Hepatocyte (in vitro differentiated cells): ENCODE data around the gene ITPKB. TPM values are rescaled to one million over a fixed set of nuclear protein-coding genes. Genes with fewer than 3 reads are reported as not detected.
"Not testable (repeated sequence)": the region's sequence is repeated elsewhere in the genome, so short reads cannot be mapped to it uniquely, and the experiment has no call there.

Source experiments
- DNase-seq: peaks from one replicate; pipeline ENCODE4 v3.0.0-alpha.2; 2016; ENCODE audit warnings: low spot score
- H2AFZ ChIP-seq: fragments of 200-600 bp; sonication (generic); 2 replicates; pipeline ENCODE4 v1.6.0; 2016; ENCODE audit warnings: antibody characterized with exemption, mild to moderate bottlenecking
- H3K27ac ChIP-seq: fragments of 200-600 bp; sonication (generic); 2 replicates; pipeline ENCODE4 v1.5.1; 2016; ENCODE audit warnings: mild to moderate bottlenecking
- H3K27me3 ChIP-seq: fragments of 200-600 bp; sonication (generic); 2 replicates; pipeline ENCODE4 v1.6.1; 2016
- H3K36me3 ChIP-seq: fragments of 200-600 bp; sonication (generic); replicated peaks from 2 replicates; pipeline ENCODE4 v1.5.1; 2016; ENCODE audit warnings: low read depth; ENCODE audit not compliant: insufficient read depth
- H3K4me1 ChIP-seq: fragments of 200-600 bp; sonication (generic); 2 replicates; pipeline ENCODE4 v1.5.1; 2016; ENCODE audit warnings: mild to moderate bottlenecking, moderate library complexity; ENCODE audit not compliant: insufficient read depth
- H3K4me2 ChIP-seq: fragments of 200-600 bp; sonication (generic); 2 replicates; pipeline ENCODE4 v1.6.0; 2016
- H3K4me3 ChIP-seq: fragments of 200-600 bp; sonication (generic); 2 replicates; pipeline ENCODE4 v1.5.1; 2016; ENCODE audit warnings: mild to moderate bottlenecking
- H3K79me2 ChIP-seq: fragments of 200-600 bp; sonication (generic); 2 replicates; pipeline ENCODE4 v1.6.0; 2017; ENCODE audit warnings: mild to moderate bottlenecking
- H3K9me2 ChIP-seq: fragments of 200-600 bp; sonication (generic); replicated peaks from 2 replicates; pipeline ENCODE4 v1.6.0; 2017; ENCODE audit warnings: mild to moderate bottlenecking; ENCODE audit not compliant: insufficient read depth
- H3K9me3 ChIP-seq: fragments of 200-600 bp; sonication (generic); 2 replicates; pipeline ENCODE4 v1.5.1; 2016; ENCODE audit warnings: low read depth, mild to moderate bottlenecking
- H4K20me1 ChIP-seq: fragments of 200-600 bp; sonication (generic); 2 replicates; pipeline ENCODE4 v1.6.0; 2016; ENCODE audit warnings: mild to moderate bottlenecking; ENCODE audit not compliant: insufficient read depth, poor library complexity, severe bottlenecking
- EZH2 ChIP-seq: fragments of 200-600 bp; sonication (generic); IDR thresholded peaks from 2 replicates; pipeline ENCODE4 v1.6.1; 2016; ENCODE audit warnings: antibody characterized with exemption, mild to moderate bottlenecking, borderline replicate concordance
- EZH2phosphoT487 ChIP-seq: fragments of 200-600 bp; sonication (generic); IDR thresholded peaks from one replicate; pipeline ENCODE4 v1.6.1; 2018; ENCODE audit warnings: antibody characterized with exemption, mild to moderate bottlenecking, low read depth, moderate library complexity; ENCODE audit not compliant: unreplicated experiment, severe bottlenecking
- WGBS: methylation state at CpG from one replicate; pipeline ENCODE4 v1.1.6; 2016; ENCODE audit warnings: low lambda C conversion rate; ENCODE audit errors: missing lambda C conversion rate; 5-methylcytosine and 5-hydroxymethylcytosine counted together
- polyA plus RNA-seq: library from polyadenylated mRNA; unstranded; fragments of >200 nt; fragmentation: Nextera tagmentation; extraction: Ambion mirVana; gene quantifications from 2 replicates; pipeline ENCODE4 v1.2.1, GENCODE V29; 2016
- total RNA-seq: library from RNA; depleted of rRNA; stranded (reverse); fragments of >200 nt; gene quantifications from 2 replicates; pipeline ENCODE4 v1.2.3, GENCODE V29; 2014
- TF ChIP-seq, protein P1 (sequence below): fragments of 200-600 bp; sonication (generic); IDR thresholded peaks from 2 replicates; pipeline ENCODE4 v1.5.1; 2016; ENCODE audit warnings: antibody characterized with exemption, mild to moderate bottlenecking; ENCODE audit not compliant: poor library complexity

The ITPKB gene
- total and polyA plus RNA-seq, 2 experiments from 2014 or later = 11.0 to 13.8 TPM

GRCh38 chr1:226618380-226618779 lies 120.7 kb downstream of the ITPKB start:
- Histone ChIP-seq H3K27ac (no peak overlapping the region), H3K9me2 (no peaks in the 10 kb centered on the region), H3K9me3 (no peaks in the 10 kb centered on the region), H3K4me1 (no peaks in the 10 kb centered on the region), H4K20me1 (no peaks in the 10 kb centered on the region), H3K79me2 (no peaks in the 10 kb centered on the region), H2AFZ (no peak overlapping the region), H3K4me3 (no peak overlapping the region), H3K27me3 (no peaks in the 10 kb centered on the region), H3K36me3 (no peaks in the 10 kb centered on the region), H3K4me2 (no peak overlapping the region)
- no peak for DNase-seq
- 75% methylated on average over 5 of the region's 5 CpGs for WGBS
- TF ChIP-seq, protein P1, sequence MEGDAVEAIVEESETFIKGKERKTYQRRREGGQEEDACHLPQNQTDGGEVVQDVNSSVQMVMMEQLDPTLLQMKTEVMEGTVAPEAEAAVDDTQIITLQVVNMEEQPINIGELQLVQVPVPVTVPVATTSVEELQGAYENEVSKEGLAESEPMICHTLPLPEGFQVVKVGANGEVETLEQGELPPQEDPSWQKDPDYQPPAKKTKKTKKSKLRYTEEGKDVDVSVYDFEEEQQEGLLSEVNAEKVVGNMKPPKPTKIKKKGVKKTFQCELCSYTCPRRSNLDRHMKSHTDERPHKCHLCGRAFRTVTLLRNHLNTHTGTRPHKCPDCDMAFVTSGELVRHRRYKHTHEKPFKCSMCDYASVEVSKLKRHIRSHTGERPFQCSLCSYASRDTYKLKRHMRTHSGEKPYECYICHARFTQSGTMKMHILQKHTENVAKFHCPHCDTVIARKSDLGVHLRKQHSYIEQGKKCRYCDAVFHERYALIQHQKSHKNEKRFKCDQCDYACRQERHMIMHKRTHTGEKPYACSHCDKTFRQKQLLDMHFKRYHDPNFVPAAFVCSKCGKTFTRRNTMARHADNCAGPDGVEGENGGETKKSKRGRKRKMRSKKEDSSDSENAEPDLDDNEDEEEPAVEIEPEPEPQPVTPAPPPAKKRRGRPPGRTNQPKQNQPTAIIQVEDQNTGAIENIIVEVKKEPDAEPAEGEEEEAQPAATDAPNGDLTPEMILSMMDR = no peak
- no peak for TF ChIP-seq EZH2phosphoT487

DNA sequence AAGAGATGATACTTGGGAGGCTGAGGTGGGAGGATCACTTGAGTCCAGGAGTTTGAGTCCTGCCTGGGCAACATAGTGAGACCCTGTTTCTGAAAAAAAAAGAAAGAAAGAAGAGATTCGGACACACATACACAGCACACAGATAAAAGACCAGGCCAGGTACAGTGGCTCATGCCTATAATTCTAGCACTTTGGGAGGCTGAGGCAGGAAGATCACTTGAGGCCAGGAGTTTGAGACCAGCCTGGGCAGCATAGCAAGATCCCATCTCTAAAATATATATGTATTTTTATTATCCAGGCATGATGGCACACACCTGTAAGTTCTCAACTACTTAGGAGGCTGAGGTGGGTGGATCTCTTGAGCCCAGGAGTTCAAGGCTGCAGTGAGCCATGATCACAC lies 121.4 kb downstream of the ITPKB start:
- not testable (repeated sequence) for H3K9me3 ChIP-seq, DNase-seq, H3K79me2 ChIP-seq, H4K20me1 ChIP-seq, H3K27me3 ChIP-seq, H3K9me2 ChIP-seq, H3K4me3 ChIP-seq, H3K27ac ChIP-seq, H3K36me3 ChIP-seq, H3K4me2 ChIP-seq, H2AFZ ChIP-seq, H3K4me1 ChIP-seq
- WGBS = 100% methylated on average over 1 of the region's 1 CpG

DNA sequence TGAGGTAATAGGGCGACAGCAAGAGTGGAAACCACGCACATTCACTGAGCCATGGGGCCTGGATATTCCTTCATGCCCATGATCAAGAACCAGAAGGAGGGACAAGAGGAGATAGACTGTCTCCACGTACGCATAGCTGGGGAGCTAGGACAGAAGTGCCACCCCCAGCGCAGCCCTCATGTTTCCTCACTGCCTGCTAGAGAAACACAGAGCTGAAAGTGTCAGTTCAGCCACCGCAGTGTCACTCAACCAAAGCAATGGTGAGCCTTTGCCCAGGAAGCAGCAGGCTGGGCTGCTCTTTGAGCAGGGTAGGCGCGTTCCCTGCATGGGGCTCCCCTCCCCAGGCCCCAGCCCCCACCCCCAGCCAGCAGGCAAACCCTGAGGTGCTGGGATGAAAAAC lies 122.0 kb downstream of the ITPKB start:
- no peak for DNase-seq
- WGBS = 91% methylated on average over 7 of the region's 8 CpGs

GRCh38 chr1:226616636-226617035 lies 122.4 kb downstream of the ITPKB start:
- no peaks in the 10 kb centered on the region for H3K4me1 ChIP-seq
- H3K27ac ChIP-seq = peak overlapping the region; percentile 76
- WGBS = 71% methylated on average over 1 of the region's 1 CpG
- no peak overlapping the region for H3K4me3 ChIP-seq
- no peaks in the 10 kb centered on the region for H3K9me3 ChIP-seq
- H3K4me2 ChIP-seq = no peak overlapping the region
- TF ChIP-seq EZH2phosphoT487 (no peak), EZH2 (no peak)
- TF ChIP-seq, protein P1 = no peak
- H3K9me2 ChIP-seq = no peaks in the 10 kb centered on the region
- no peak overlapping the region for H2AFZ ChIP-seq
- DNase-seq = no peak
- H3K36me3 ChIP-seq = no peaks in the 10 kb centered on the region
- no peaks in the 10 kb centered on the region for H3K79me2 ChIP-seq
- no peaks in the 10 kb centered on the region for H3K27me3 ChIP-seq
- no peaks in the 10 kb centered on the region for H4K20me1 ChIP-seq

More for the DNA sequence above, 122.0 kb downstream of the ITPKB start:
- Histone ChIP-seq H3K9me3 (no peaks in the 10 kb centered on the region), H3K27ac (no peak overlapping the region), H3K4me2 (no peak overlapping the region), H3K4me3 (no peak overlapping the region), H2AFZ (no peak overlapping the region), H3K9me2 (no peaks in the 10 kb centered on the region), H3K27me3 (no peaks in the 10 kb centered on the region), H3K36me3 (no peaks in the 10 kb centered on the region), H4K20me1 (no peaks in the 10 kb centered on the region), H3K79me2 (no peaks in the 10 kb centered on the region), H3K4me1 (no peaks in the 10 kb centered on the region)
- TF ChIP-seq EZH2phosphoT487 (no peak), EZH2 (no peak)
- TF ChIP-seq, protein P1 = no peak
